Smooth muscle cell (in vitro differentiated cells): Measurements from ENCODE around the gene MID1. TPM values are rescaled to one million over a fixed set of nuclear protein-coding genes. Genes with fewer than 3 reads are reported as not detected.

ENCODE experiments used
- DNase-seq: peaks from one replicate; lab custom pipeline; 2025; ENCODE audit not compliant: unreplicated experiment; lab: John Stamatoyannopoulos, UW
- H2AFZ ChIP-seq: fragments of 200-600 bp; sonication (generic); 2 replicates; pipeline ENCODE4 v1.6.0; 2016; ENCODE audit warnings: antibody characterized with exemption, low read depth, mild to moderate bottlenecking
- H3F3A ChIP-seq: fragments of 200-600 bp; sonication (generic); 2 replicates; pipeline ENCODE4 v1.6.0; 2017; ENCODE audit warnings: antibody characterized with exemption, low read depth
- H3K27ac ChIP-seq: fragments of 200-600 bp; sonication (generic); 2 replicates; pipeline ENCODE4 v1.5.1; 2016; ENCODE audit warnings: low read depth, mild to moderate bottlenecking
- H3K27me3 ChIP-seq: fragments of 200-600 bp; sonication (generic); 2 replicates; pipeline ENCODE4 v1.6.1; 2016; ENCODE audit warnings: low read depth, mild to moderate bottlenecking
- H3K36me3 ChIP-seq: fragments of 200-600 bp; sonication (generic); 2 replicates; pipeline ENCODE4 v1.5.1; 2016; ENCODE audit warnings: low read depth
- H3K4me1 ChIP-seq: fragments of 200-600 bp; sonication (generic); 2 replicates; pipeline ENCODE4 v1.5.1; 2016; ENCODE audit warnings: low read depth
- H3K4me2 ChIP-seq: fragments of 200-600 bp; sonication (generic); 2 replicates; pipeline ENCODE4 v1.6.0; 2016; ENCODE audit warnings: mild to moderate bottlenecking
- H3K4me3 ChIP-seq: fragments of 200-600 bp; sonication (generic); 2 replicates; pipeline ENCODE4 v1.5.1; 2016; ENCODE audit warnings: mild to moderate bottlenecking
- H3K79me2 ChIP-seq: fragments of 200-600 bp; sonication (generic); 2 replicates; pipeline ENCODE4 v1.6.0; 2016; ENCODE audit warnings: low read depth, mild to moderate bottlenecking
- H3K9ac ChIP-seq: fragments of 200-600 bp; sonication (generic); 2 replicates; pipeline ENCODE4 v1.6.0; 2016; ENCODE audit warnings: low read depth
- H3K9me3 ChIP-seq: fragments of 200-600 bp; sonication (generic); replicated peaks from 2 replicates; pipeline ENCODE4 v1.5.1; 2016; ENCODE audit warnings: low read depth
- H4K20me1 ChIP-seq: fragments of 200-600 bp; sonication (generic); 2 replicates; pipeline ENCODE4 v1.6.0; 2016; ENCODE audit warnings: low read depth
- WGBS: methylation state at CpG from one replicate; pipeline ENCODE4 v1.1.7; 2016; ENCODE audit warnings: low lambda C conversion rate; 5-methylcytosine and 5-hydroxymethylcytosine counted together
- polyA plus RNA-seq: library from polyadenylated mRNA; unstranded; fragments of >200 nt; fragmentation: Nextera tagmentation; extraction: Ambion mirVana; gene quantifications from 2 replicates; pipeline ENCODE4 v1.2.1, GENCODE V29; 2016
- total RNA-seq: library from RNA; depleted of rRNA; stranded (reverse); fragments of >200 nt; gene quantifications from 2 replicates; pipeline ENCODE4 v1.2.3, GENCODE V29; 2014
- TF ChIP-seq, protein P1 (sequence below): fragments of 200-600 bp; sonication (generic); IDR thresholded peaks from 2 replicates; pipeline ENCODE4 v1.5.1; 2017; ENCODE audit warnings: borderline replicate concordance, mild to moderate bottlenecking, antibody characterized with exemption; ENCODE audit not compliant: insufficient read depth, poor library complexity, severe bottlenecking

MID1 gene
- total and polyA plus RNA-seq, 2 experiments from 2014 or later, result 22.6 to 45.2 TPM

- Histone ChIP-seq H3K79me2 (peaks cover 30% of the 10 kb centered on the region), H3K9me3 (no peaks in the 10 kb centered on the region), H3K4me3 (no peak overlapping the region), H3K4me2 (no peak overlapping the region), H3K36me3 (no peaks in the 10 kb centered on the region), H3K4me1 (peaks cover 3% of the 10 kb centered on the region), H3K27ac (no peak overlapping the region), H3K27me3 (no peaks in the 10 kb centered on the region), H3F3A (no peaks in the 10 kb centered on the region), H3K9ac (no peak overlapping the region), H4K20me1 (no peaks in the 10 kb centered on the region), H2AFZ (no peak overlapping the region)
- TF ChIP-seq, protein P1, sequence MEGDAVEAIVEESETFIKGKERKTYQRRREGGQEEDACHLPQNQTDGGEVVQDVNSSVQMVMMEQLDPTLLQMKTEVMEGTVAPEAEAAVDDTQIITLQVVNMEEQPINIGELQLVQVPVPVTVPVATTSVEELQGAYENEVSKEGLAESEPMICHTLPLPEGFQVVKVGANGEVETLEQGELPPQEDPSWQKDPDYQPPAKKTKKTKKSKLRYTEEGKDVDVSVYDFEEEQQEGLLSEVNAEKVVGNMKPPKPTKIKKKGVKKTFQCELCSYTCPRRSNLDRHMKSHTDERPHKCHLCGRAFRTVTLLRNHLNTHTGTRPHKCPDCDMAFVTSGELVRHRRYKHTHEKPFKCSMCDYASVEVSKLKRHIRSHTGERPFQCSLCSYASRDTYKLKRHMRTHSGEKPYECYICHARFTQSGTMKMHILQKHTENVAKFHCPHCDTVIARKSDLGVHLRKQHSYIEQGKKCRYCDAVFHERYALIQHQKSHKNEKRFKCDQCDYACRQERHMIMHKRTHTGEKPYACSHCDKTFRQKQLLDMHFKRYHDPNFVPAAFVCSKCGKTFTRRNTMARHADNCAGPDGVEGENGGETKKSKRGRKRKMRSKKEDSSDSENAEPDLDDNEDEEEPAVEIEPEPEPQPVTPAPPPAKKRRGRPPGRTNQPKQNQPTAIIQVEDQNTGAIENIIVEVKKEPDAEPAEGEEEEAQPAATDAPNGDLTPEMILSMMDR, result no peak
- 66% methylated on average over 2 of the region's 2 CpGs for WGBS
- no peak for DNase-seq
These were observed 17.7 kb downstream of the MID1 start for GRCh38 chrX:10602646-10603045.

GRCh38 chrX:10600479-10600878 is 19.9 kb downstream of the MID1 start:
- Histone ChIP-seq H3K27me3 (no peaks in the 10 kb centered on the region), H4K20me1 (no peaks in the 10 kb centered on the region), H3K27ac (no peak overlapping the region), H3K4me1 (peaks cover 3% of the 10 kb centered on the region), H2AFZ (no peak overlapping the region), H3K4me2 (no peak overlapping the region), H3K36me3 (no peaks in the 10 kb centered on the region), H3F3A (no peaks in the 10 kb centered on the region), H3K4me3 (no peak overlapping the region), H3K9me3 (no peaks in the 10 kb centered on the region), H3K9ac (no peak overlapping the region), H3K79me2 (peaks cover 16% of the 10 kb centered on the region)
- TF ChIP-seq, protein P1, result no peak
- WGBS, result 84% methylated on average over 1 of the region's 1 CpG
- no peak for DNase-seq

DNA sequence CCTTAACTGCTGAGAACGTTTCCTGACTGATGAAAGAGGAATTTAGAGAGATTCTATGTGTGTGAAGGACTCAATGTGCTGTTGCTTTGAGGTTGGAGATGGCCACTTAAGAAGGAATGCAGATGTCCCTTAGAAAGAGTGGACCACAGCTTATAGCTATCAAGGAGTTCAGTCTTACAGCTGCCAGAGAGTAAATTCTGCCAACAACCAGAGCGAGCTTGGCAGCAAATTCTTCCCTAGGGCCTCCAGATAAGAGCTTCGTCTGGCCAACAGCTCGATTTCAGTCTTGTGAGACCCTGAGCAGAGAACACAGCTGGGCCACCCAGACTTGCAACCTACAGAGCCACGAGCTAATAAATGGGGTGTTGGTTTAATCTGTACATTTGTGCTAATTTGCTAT is 21.8 kb downstream of the MID1 start:
- TF ChIP-seq, protein P1, result no peak
- Histone ChIP-seq H4K20me1 (no peaks in the 10 kb centered on the region), H3K27me3 (no peaks in the 10 kb centered on the region), H3K4me3 (no peak overlapping the region), H3K79me2 (peaks cover 25% of the 10 kb centered on the region), H3K9ac (no peak overlapping the region), H2AFZ (no peak overlapping the region), H3K4me1 (no peaks in the 10 kb centered on the region), H3K36me3 (no peaks in the 10 kb centered on the region), H3K4me2 (no peak overlapping the region), H3K27ac (no peak overlapping the region), H3F3A (no peaks in the 10 kb centered on the region), H3K9me3 (no peaks in the 10 kb centered on the region)
- WGBS, result 38% methylated on average over 5 of the region's 5 CpGs
- no peak for DNase-seq

- Histone ChIP-seq H3K36me3 (no peaks in the 10 kb centered on the region), H2AFZ (no peak overlapping the region), H3K4me1 (no peaks in the 10 kb centered on the region), H3F3A (no peaks in the 10 kb centered on the region), H3K4me2 (no peak overlapping the region), H3K27me3 (no peaks in the 10 kb centered on the region), H3K79me2 (peaks cover 27% of the 10 kb centered on the region), H3K9me3 (no peaks in the 10 kb centered on the region), H3K27ac (no peak overlapping the region), H3K4me3 (no peak overlapping the region), H4K20me1 (no peaks in the 10 kb centered on the region), H3K9ac (no peak overlapping the region)
- 56% methylated on average over 1 of the region's 1 CpG for WGBS
- DNase-seq, result no peak
- TF ChIP-seq, protein P1, result peak; percentile 33
These were observed 22.5 kb downstream of the MID1 start for GRCh38 chrX:10597871-10598270.
